HL-60 (cell line): ENCODE measurements around the gene PYDC1.

Experiments
- DNase-seq, 2 experiments: peaks; one replicate each; pipeline ENCODE4 v3.0.0-alpha.2; 2010 to 2020; ENCODE audit warnings: low read depth in 1 of 2, low spot score in 1 of 2
- H3K27ac ChIP-seq: fragments of 250-450 bp; sonication (Bioruptor Pico); replicated peaks from 2 replicates; pipeline ENCODE4 v1.5.1; 2020; ENCODE audit warnings: mild to moderate bottlenecking, moderate library complexity
- H3K27me3 ChIP-seq: fragments of 250-450 bp; sonication (Bioruptor Pico); 2 replicates; pipeline ENCODE4 v1.5.1; 2021; ENCODE audit warnings: mild to moderate bottlenecking, moderate library complexity; ENCODE audit not compliant: insufficient read depth, poor library complexity, severe bottlenecking
- H3K4me3 ChIP-seq: replicated peaks from 2 replicates; pipeline ENCODE4 v1.5.1; 2011; ENCODE audit warnings: mild to moderate bottlenecking, control low read depth, low read length; ENCODE audit not compliant: insufficient read depth
- GABPA ChIP-seq: IDR thresholded peaks from 2 replicates; pipeline ENCODE4 v1.6.1; 2012; ENCODE audit warnings: low read depth
- POLR2AphosphoS5 ChIP-seq: IDR thresholded peaks from 2 replicates; pipeline ENCODE4 v1.6.1; 2012; ENCODE audit warnings: low read depth
- SPI1 ChIP-seq: IDR thresholded peaks from 2 replicates; pipeline ENCODE4 v1.6.1; 2012; ENCODE audit warnings: low read depth, mild to moderate bottlenecking, borderline replicate concordance
- TF ChIP-seq, protein P1 (sequence below): IDR thresholded peaks from one replicate; pipeline ENCODE4 v1.5.1; 2011; ENCODE audit warnings: low read length, control low read depth, inconsistent platforms; ENCODE audit not compliant: insufficient read depth
- TF ChIP-seq, protein P2 (sequence below): IDR thresholded peaks from 2 replicates; pipeline ENCODE4 v1.6.1; 2012; ENCODE audit warnings: low read depth; ENCODE audit not compliant: insufficient replicate concordance

Gene PYDC1

GRCh38 chr16:31223044-31223443 is 6.1 kb upstream of the PYDC1 start:
- Histone ChIP-seq H3K27ac (no peak overlapping the region), H3K27me3 (no peaks in the 10 kb centered on the region), H3K4me3 (no peak overlapping the region)
- TF ChIP-seq POLR2AphosphoS5 (no peak), GABPA (no peak), SPI1 (no peak)
- TF ChIP-seq, protein P1, sequence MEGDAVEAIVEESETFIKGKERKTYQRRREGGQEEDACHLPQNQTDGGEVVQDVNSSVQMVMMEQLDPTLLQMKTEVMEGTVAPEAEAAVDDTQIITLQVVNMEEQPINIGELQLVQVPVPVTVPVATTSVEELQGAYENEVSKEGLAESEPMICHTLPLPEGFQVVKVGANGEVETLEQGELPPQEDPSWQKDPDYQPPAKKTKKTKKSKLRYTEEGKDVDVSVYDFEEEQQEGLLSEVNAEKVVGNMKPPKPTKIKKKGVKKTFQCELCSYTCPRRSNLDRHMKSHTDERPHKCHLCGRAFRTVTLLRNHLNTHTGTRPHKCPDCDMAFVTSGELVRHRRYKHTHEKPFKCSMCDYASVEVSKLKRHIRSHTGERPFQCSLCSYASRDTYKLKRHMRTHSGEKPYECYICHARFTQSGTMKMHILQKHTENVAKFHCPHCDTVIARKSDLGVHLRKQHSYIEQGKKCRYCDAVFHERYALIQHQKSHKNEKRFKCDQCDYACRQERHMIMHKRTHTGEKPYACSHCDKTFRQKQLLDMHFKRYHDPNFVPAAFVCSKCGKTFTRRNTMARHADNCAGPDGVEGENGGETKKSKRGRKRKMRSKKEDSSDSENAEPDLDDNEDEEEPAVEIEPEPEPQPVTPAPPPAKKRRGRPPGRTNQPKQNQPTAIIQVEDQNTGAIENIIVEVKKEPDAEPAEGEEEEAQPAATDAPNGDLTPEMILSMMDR, result no peak
- TF ChIP-seq, protein P2, sequence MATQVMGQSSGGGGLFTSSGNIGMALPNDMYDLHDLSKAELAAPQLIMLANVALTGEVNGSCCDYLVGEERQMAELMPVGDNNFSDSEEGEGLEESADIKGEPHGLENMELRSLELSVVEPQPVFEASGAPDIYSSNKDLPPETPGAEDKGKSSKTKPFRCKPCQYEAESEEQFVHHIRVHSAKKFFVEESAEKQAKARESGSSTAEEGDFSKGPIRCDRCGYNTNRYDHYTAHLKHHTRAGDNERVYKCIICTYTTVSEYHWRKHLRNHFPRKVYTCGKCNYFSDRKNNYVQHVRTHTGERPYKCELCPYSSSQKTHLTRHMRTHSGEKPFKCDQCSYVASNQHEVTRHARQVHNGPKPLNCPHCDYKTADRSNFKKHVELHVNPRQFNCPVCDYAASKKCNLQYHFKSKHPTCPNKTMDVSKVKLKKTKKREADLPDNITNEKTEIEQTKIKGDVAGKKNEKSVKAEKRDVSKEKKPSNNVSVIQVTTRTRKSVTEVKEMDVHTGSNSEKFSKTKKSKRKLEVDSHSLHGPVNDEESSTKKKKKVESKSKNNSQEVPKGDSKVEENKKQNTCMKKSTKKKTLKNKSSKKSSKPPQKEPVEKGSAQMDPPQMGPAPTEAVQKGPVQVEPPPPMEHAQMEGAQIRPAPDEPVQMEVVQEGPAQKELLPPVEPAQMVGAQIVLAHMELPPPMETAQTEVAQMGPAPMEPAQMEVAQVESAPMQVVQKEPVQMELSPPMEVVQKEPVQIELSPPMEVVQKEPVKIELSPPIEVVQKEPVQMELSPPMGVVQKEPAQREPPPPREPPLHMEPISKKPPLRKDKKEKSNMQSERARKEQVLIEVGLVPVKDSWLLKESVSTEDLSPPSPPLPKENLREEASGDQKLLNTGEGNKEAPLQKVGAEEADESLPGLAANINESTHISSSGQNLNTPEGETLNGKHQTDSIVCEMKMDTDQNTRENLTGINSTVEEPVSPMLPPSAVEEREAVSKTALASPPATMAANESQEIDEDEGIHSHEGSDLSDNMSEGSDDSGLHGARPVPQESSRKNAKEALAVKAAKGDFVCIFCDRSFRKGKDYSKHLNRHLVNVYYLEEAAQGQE, result no peak
- no peak for DNase-seq

DNA sequence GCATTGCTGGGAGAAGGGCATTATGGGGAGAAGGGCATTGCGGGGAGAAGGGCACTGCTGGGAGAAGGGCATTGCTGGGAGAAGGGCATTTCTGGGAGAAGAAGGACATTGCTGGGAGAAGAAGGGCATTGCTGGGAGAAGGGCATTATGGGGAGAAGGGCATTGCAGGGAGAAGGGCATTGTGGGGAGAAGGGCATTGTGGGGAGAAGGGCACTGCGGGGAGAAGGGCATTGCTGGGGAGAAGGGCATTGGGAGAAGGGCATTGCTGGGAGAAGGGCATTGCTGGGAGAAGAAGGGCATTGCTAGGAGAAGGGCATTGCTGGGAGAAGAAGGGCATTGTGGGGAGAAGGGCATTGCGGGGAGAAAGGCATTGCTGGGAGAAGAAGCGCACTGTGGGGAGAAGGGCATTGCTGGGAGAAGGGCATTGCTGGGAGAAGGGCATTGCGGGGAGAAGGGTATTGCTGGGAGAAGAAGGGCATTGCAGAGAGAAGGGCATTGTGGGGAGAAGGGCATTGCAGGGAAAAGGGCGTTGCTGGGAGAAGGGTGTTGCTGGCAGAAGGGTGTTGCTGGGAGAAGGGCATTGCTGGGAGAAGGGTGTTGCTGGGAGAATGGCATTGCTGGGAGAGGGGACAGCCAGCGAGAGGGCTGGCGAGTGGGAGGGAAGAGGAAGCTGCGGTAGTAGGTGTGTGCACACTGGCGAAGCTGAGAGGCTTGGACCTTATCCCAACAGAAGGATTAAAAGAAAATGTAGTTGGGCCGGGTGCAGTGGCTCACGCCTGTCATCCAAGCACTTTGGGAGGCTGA is 4.6 kb upstream of the PYDC1 start:
- TF ChIP-seq, protein P1, result no peak
- TF ChIP-seq, protein P2, result no peak
- TF ChIP-seq GABPA, result no peak
- peak; percentile 38; the same call in 1 of the 2 replicates for TF ChIP-seq SPI1
- peak; percentile 100 for TF ChIP-seq POLR2AphosphoS5
- no peak overlapping the region for H3K4me3 ChIP-seq
- peaks cover 6% of the 10 kb centered on the region for H3K27me3 ChIP-seq
- peak; percentile 65 to 70 for DNase-seq
- no peak overlapping the region for H3K27ac ChIP-seq

DNA sequence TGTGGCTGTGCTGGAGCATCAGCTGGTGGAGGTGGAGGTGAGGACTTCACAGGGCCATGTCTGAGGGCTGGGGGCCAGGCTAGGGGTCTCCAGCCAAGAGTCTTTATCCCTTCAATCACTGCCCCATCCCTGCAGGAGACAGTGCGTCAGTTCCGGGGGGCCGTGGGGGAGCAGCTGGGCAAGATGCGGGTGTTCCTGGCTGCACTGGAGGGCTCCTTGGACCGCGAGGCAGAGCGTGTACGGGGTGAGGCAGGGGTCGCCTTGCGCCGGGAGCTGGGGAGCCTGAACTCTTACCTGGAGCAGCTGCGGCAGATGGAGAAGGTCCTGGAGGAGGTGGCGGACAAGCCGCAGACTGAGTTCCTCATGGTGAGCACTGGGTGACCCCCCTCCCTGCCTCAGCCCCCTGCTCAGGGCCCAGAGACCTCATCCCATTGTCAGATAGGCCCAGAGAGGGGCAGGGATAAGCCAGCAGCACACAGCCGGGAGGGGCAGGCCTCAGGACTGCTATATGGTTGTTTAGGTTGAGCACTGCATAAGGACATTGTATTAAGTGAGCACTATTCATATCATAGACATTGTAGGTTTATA is 2.3 kb upstream of the PYDC1 start:
- H3K27me3 ChIP-seq, result peaks cover 24% of the 10 kb centered on the region
- DNase-seq, result no peak
- TF ChIP-seq, protein P1, result no peak
- TF ChIP-seq SPI1, result no peak
- TF ChIP-seq, protein P2, result no peak
- no peak for TF ChIP-seq GABPA
- no peak for TF ChIP-seq POLR2AphosphoS5

More for the DNA sequence above, 2.3 kb upstream of the PYDC1 start:
- Histone ChIP-seq H3K27ac (no peak overlapping the region), H3K4me3 (no peak overlapping the region)
